Thymus (tissue), 11 donors: ENCODE results near the gene TMEM87B. TPM values are rescaled to one million over a fixed set of nuclear protein-coding genes. Genes with fewer than 3 reads are reported as not detected.
A peak's percentile ranks its signal among the peaks of the same experiment; 100 is the strongest.
"Not testable (repeated sequence)": the region's sequence is repeated elsewhere in the genome, so short reads cannot be mapped to it uniquely, and the experiment has no call there.

Experiments used
- DNase-seq, 9 donors: peaks; one replicate each; pipeline ENCODE4 v3.0.0-alpha.2; 2013; ENCODE audit warnings: low spot score in 9 of 9, low read depth in 6 of 9, missing footprints in 1 of 9
- H3K27ac ChIP-seq, 2 donors: one replicate each; pipeline ENCODE4 v1.5.1; 2013; ENCODE audit warnings: control low read depth in 1 of 2, low read depth in 1 of 2, low read length in 1 of 2, mild to moderate bottlenecking in 1 of 2, moderate library complexity in 1 of 2
- H3K27me3 ChIP-seq, 2 donors: one replicate each; pipeline ENCODE4 v1.5.1; 2013; ENCODE audit warnings: low read length in 1 of 2; ENCODE audit not compliant: control insufficient read depth in 2 of 2, insufficient read depth in 1 of 2
- H3K36me3 ChIP-seq, 2 donors: one replicate each; pipeline ENCODE4 v1.5.1; 2013; ENCODE audit warnings: low read length in 1 of 2, mild to moderate bottlenecking in 1 of 2, moderate library complexity in 1 of 2; ENCODE audit not compliant: control insufficient read depth in 2 of 2, insufficient read depth in 2 of 2
- H3K4me1 ChIP-seq, 2 donors: one replicate each; pipeline ENCODE4 v1.5.1; 2013; ENCODE audit warnings: low read length in 2 of 2; ENCODE audit not compliant: control insufficient read depth in 2 of 2, insufficient read depth in 2 of 2
- H3K4me3 ChIP-seq, 2 donors: one replicate each; pipeline ENCODE4 v1.5.1; 2013; ENCODE audit warnings: low read length in 2 of 2, control low read depth in 1 of 2, mild to moderate bottlenecking in 1 of 2
- H3K9me3 ChIP-seq, 2 donors: one replicate each; pipeline ENCODE4 v1.5.1; 2013; ENCODE audit warnings: low read length in 1 of 2, mild to moderate bottlenecking in 1 of 2; ENCODE audit not compliant: control insufficient read depth in 2 of 2, insufficient read depth in 1 of 2
- WGBS: extraction: QIAGEN DNeasy Blood & Tissue Kit; methylation state at CpG from one replicate; pipeline ENCODE4 v1.1.7; 2013; 5-methylcytosine and 5-hydroxymethylcytosine counted together
- polyA plus RNA-seq: library from polyadenylated mRNA; stranded (reverse); fragments of 200-250 nt; gene quantifications from one replicate; pipeline ENCODE4 v1.2.3, GENCODE V29; 2013
- total RNA-seq: library from RNA; stranded (reverse); fragments of 120-200 nt; gene quantifications from one replicate; pipeline ENCODE4 v1.2.4, GENCODE V29; 2013
- donor health status: healthy.

The TMEM87B gene
- total and polyA plus RNA-seq, 2 donors: 13.1 to 18.6 TPM

GRCh38 chr2:112113354-112113753 is 58.3 kb downstream of the TMEM87B start:
- not testable (repeated sequence) for H3K27ac ChIP-seq, H3K9me3 ChIP-seq, H3K4me3 ChIP-seq, H3K4me1 ChIP-seq, H3K27me3 ChIP-seq, DNase-seq
- 98% methylated on average over 4 of the region's 4 CpGs for WGBS
- peaks cover 15 to 25% of the 10 kb centered on the region in 2 donors for H3K36me3 ChIP-seq

- peaks cover 3 to 18% of the 10 kb centered on the region in 2 donors for H3K36me3 ChIP-seq
- WGBS: 96% methylated on average over 4 of the region's 4 CpGs
These were observed 63.1 kb downstream of the TMEM87B start for GRCh38 chr2:112118148-112118547.

GRCh38 chr2:112121682-112122254 is 66.7 kb downstream of the TMEM87B start:
- H3K27ac ChIP-seq: no peak overlapping the region
- DNase-seq: peak; percentile 21 to 87 (median 71)
- H3K36me3 ChIP-seq: peaks cover under 1 to 14% of the 10 kb centered on the region in 2 donors
- H3K4me3 ChIP-seq: no peak overlapping the region
- no peaks in the 10 kb centered on the region for H3K4me1 ChIP-seq
- H3K9me3 ChIP-seq: peaks cover 0 to 6% of the 10 kb centered on the region in 2 donors
- H3K27me3 ChIP-seq: no peaks in the 10 kb centered on the region

More at GRCh38 chr2:112118148-112118547, 63.1 kb downstream of the TMEM87B start:
- H3K27me3 ChIP-seq: no peaks in the 10 kb centered on the region
- DNase-seq: no peak
- H3K9me3 ChIP-seq: no peaks in the 10 kb centered on the region
- no peak overlapping the region for H3K27ac ChIP-seq
- H3K4me3 ChIP-seq: no peak overlapping the region
- H3K4me1 ChIP-seq: no peaks in the 10 kb centered on the region

GRCh38 chr2:112129060-112129459 is 74.0 kb downstream of the TMEM87B start:
- no peak overlapping the region for H3K4me3 ChIP-seq
- no peak overlapping the region for H3K27ac ChIP-seq
- 88% methylated on average over 1 of the region's 1 CpG for WGBS
- H3K27me3 ChIP-seq: no peaks in the 10 kb centered on the region
- DNase-seq: no peak
- H3K36me3 ChIP-seq: no peaks in the 10 kb centered on the region
- no peaks in the 10 kb centered on the region for H3K4me1 ChIP-seq
- peaks cover 0 to 8% of the 10 kb centered on the region in 2 donors for H3K9me3 ChIP-seq

- H3K9me3 ChIP-seq: peaks cover 0 to 3% of the 10 kb centered on the region in 2 donors
- DNase-seq: no peak
- H3K4me1 ChIP-seq: peaks cover 3 to 8% of the 10 kb centered on the region in 2 donors
- H3K27me3 ChIP-seq: peaks cover 9 to 26% of the 10 kb centered on the region in 2 donors
- no peak overlapping the region for H3K27ac ChIP-seq
- H3K36me3 ChIP-seq: no peaks in the 10 kb centered on the region
- no peak overlapping the region for H3K4me3 ChIP-seq
These were observed 78.3 kb downstream of the TMEM87B start for GRCh38 chr2:112133344-112133743.

- peaks cover 0 to 3% of the 10 kb centered on the region in 2 donors for H3K9me3 ChIP-seq
- no peaks in the 10 kb centered on the region for H3K36me3 ChIP-seq
- peaks cover 3 to 8% of the 10 kb centered on the region in 2 donors for H3K4me1 ChIP-seq
- no peak overlapping the region for H3K27ac ChIP-seq
- peaks cover 9 to 34% of the 10 kb centered on the region in 2 donors for H3K27me3 ChIP-seq
- H3K4me3 ChIP-seq: no peak overlapping the region
- DNase-seq: no peak
- WGBS: 96% methylated on average over 4 of the region's 4 CpGs
These were observed 79.1 kb downstream of the TMEM87B start for GRCh38 chr2:112134120-112134519.

- Histone ChIP-seq H3K27ac (no peak overlapping the region), H3K27me3 (peaks cover 18 to 52% of the 10 kb centered on the region in 2 donors), H3K4me3 (no peak overlapping the region), H3K36me3 (no peaks in the 10 kb centered on the region), H3K4me1 (peaks cover 3 to 8% of the 10 kb centered on the region in 2 donors), H3K9me3 (peaks cover 0 to 3% of the 10 kb centered on the region in 2 donors)
- DNase-seq: no peak
- WGBS: 97% methylated on average over 5 of the region's 5 CpGs
These were observed 81.0 kb downstream of the TMEM87B start for GRCh38 chr2:112136096-112136495.

GRCh38 chr2:112137516-112138158 is 82.6 kb downstream of the TMEM87B start:
- WGBS: 36% methylated on average over 15 of the region's 15 CpGs
- peak in 1 of 9 donors; percentile 37 for DNase-seq
- peaks cover 25 to 67% of the 10 kb centered on the region in 2 donors for H3K27me3 ChIP-seq
- peak overlapping the region; percentile 22 to 45 for H3K4me3 ChIP-seq
- H3K9me3 ChIP-seq: peaks cover 0 to 3% of the 10 kb centered on the region in 2 donors
- H3K4me1 ChIP-seq: peaks cover 3 to 8% of the 10 kb centered on the region in 2 donors
- peak overlapping the region; percentile 18 to 27 for H3K27ac ChIP-seq
- H3K36me3 ChIP-seq: no peaks in the 10 kb centered on the region

- peaks cover 3 to 8% of the 10 kb centered on the region in 2 donors for H3K4me1 ChIP-seq
- peak within 1 kb of the TSS; percentile 18 to 27 for H3K27ac ChIP-seq
These were observed 83.3 kb downstream of the TMEM87B start, which contains the start of gene FBLN7 for GRCh38 chr2:112138159-112139032. Gene FBLN7 (plus strand): TSS chr2:112138385. CDS start chr2:112138656, 271 bp downstream.

More at GRCh38 chr2:112138159-112139032, 83.3 kb downstream of the TMEM87B start, which contains the start of gene FBLN7:
- H3K4me3 ChIP-seq: peak within 1 kb of the TSS; percentile 22 to 45
- H3K9me3 ChIP-seq: peaks cover 0 to 3% of the 10 kb centered on the region in 2 donors
- DNase-seq: peak in 1 of 9 donors; percentile 19
- H3K36me3 ChIP-seq: no peaks in the 10 kb centered on the region
- H3K27me3 ChIP-seq: peaks cover 25 to 74% of the 10 kb centered on the region in 2 donors
- WGBS: 3% methylated on average over 83 of the region's 84 CpGs
